GM12878 (cell line): ENCODE results near the gene CDC42SE1. TPM values are rescaled to one million over a fixed set of nuclear protein-coding genes. Genes with fewer than 3 reads are reported as not detected.

Experiments used
- ATAC-seq: fragments of 200-7000 bp; cut with Tn5 transposase; 3 replicates; pipeline ENCODE4 v1.9.1; 2020; ENCODE audit warnings: mild to moderate bottlenecking, moderate library complexity
- BruUV-seq: library from RNA; stranded (reverse); fragments of 400-500 nt; replicated peaks from 2 replicates; lab custom pipeline; 2021; lab: Mats Ljungman, UMichigan
- CTCF ChIA-PET: fragments of 300-600 bp; sonication (Branson Sonifier 250); formaldehyde crosslinking; extraction: SDS; loops from one replicate; lab custom pipeline; 2021; ENCODE audit warnings: inconsistent platforms; lab: Yijun Ruan, JAX
- POLR2A ChIA-PET: fragments of 350-600 bp; formaldehyde crosslinking; extraction: SDS; loops from one replicate; lab custom pipeline; 2021; ENCODE audit warnings: inconsistent platforms; lab: Charles Lee
- RAD21 ChIA-PET: fragments of 300-600 bp; sonication (Branson Sonifier 250); formaldehyde crosslinking; loops from one replicate; lab custom pipeline; 2023; ENCODE audit warnings: antibody characterized with exemption; ENCODE audit not compliant: unreplicated experiment; lab: Charles Lee
- SMC1A ChIA-PET: fragments of 300-600 bp; sonication (Branson Sonifier 250); formaldehyde crosslinking; loops from one replicate; lab custom pipeline; 2023; ENCODE audit not compliant: unreplicated experiment, uncharacterized antibody; lab: Charles Lee
- DNase-seq: peaks from one replicate; pipeline ENCODE4 v3.0.0-alpha.2; 2011; ENCODE audit warnings: low read depth, low spot score
- FAIRE-seq: peaks from 3 replicates; lab custom pipeline; 2011; peaks lifted over from hg19 to GRCh38; lab: Jason Lieb, UNC
- H2AFZ ChIP-seq: 2 replicates; pipeline ENCODE4 v1.6.0; 2011; ENCODE audit warnings: low read depth, low read length, control low read depth; ENCODE audit not compliant: control insufficient read depth
- H3K27ac ChIP-seq: 2 replicates; pipeline ENCODE4 v1.5.1; 2011; ENCODE audit warnings: control low read depth; ENCODE audit not compliant: control insufficient read depth, insufficient read depth
- H3K27me3 ChIP-seq, 2 experiments: replicated peaks in 1 of 2; 2 replicates each; pipeline versions ENCODE4 v1.6.0 to v1.6.1; 2011; ENCODE audit warnings: low read length in 1 of 2; ENCODE audit not compliant: control insufficient read depth in 2 of 2, insufficient read depth in 2 of 2
- H3K36me3 ChIP-seq, 2 experiments: 2 replicates each; pipeline ENCODE4 v1.5.1; 2011; ENCODE audit warnings: low read length in 1 of 2; ENCODE audit not compliant: control insufficient read depth in 2 of 2, insufficient read depth in 2 of 2
- H3K4me1 ChIP-seq: 2 replicates; pipeline ENCODE4 v1.6.1; 2011; ENCODE audit warnings: mild to moderate bottlenecking, low read length, moderate library complexity, mixed read lengths; ENCODE audit not compliant: control insufficient read depth, insufficient read depth
- H3K4me2 ChIP-seq: 2 replicates; pipeline ENCODE4 v1.6.0; 2011; ENCODE audit warnings: control low read depth; ENCODE audit not compliant: control insufficient read depth, insufficient read depth
- H3K4me3 ChIP-seq: fragments of 200-600 bp; sonication (generic); 2 replicates; pipeline ENCODE4 v1.5.1; 2016
- H3K79me2 ChIP-seq: 2 replicates; pipeline ENCODE4 v1.6.0; 2011; ENCODE audit warnings: low read length; ENCODE audit not compliant: control insufficient read depth, insufficient read depth
- H3K9ac ChIP-seq: 2 replicates; pipeline ENCODE4 v1.8.0; 2011; ENCODE audit warnings: low read length, control low read depth, mixed read lengths; ENCODE audit not compliant: control insufficient read depth, insufficient read depth
- H3K9me3 ChIP-seq: replicated peaks from 3 replicates; pipeline ENCODE4 v1.5.1; 2011; ENCODE audit warnings: mild to moderate bottlenecking, low read length; ENCODE audit not compliant: control insufficient read depth, insufficient read depth
- H4K20me1 ChIP-seq: 2 replicates; pipeline ENCODE4 v1.6.0; 2011; ENCODE audit not compliant: control insufficient read depth, insufficient read depth
- RAD51 ChIP-seq: fragments of 450-650 bp; IDR thresholded peaks from 2 replicates; pipeline ENCODE4 v1.6.1; 2016; ENCODE audit warnings: moderate library complexity, mild to moderate bottlenecking, inconsistent platforms
- RB1 ChIP-seq: fragments of 450-650 bp; formaldehyde crosslinking; IDR thresholded peaks from 2 replicates; pipeline ENCODE4 v1.6.1; 2017; ENCODE audit warnings: mild to moderate bottlenecking, borderline replicate concordance
- ZNF384 ChIP-seq: IDR thresholded peaks from 2 replicates; pipeline ENCODE4 v1.6.1; 2012; ENCODE audit warnings: low read depth, mild to moderate bottlenecking, low read length, improper control_type of control experiment, borderline replicate concordance
- WGBS: methylation state at CpG from one replicate; pipeline ENCODE4 v1.1.6; 2016; ENCODE audit warnings: low lambda C conversion rate; ENCODE audit not compliant: insufficient replicate concordance, insufficient coverage; ENCODE audit errors: missing lambda C conversion rate; 5-methylcytosine and 5-hydroxymethylcytosine counted together
- in situ Hi-C: fragments of 300-500 bp; cut with MboI; formaldehyde crosslinking; loops from 9 replicates; pipeline ENCODE4 v1.14.3; 2018; ENCODE audit warnings: mixed read lengths
- intact Hi-C: fragments of 100-400 bp; cut with micrococcal nuclease; formaldehyde crosslinking; loops from one replicate; pipeline ENCODE4 v1.14.2; 2022; ENCODE audit not compliant: unreplicated experiment
- polyA plus RNA-seq, 11 experiments: library from polyadenylated mRNA; depleted of rRNA in 4 of 11; unstranded in 6 of 11; stranded (reverse) in 5 of 11; fragments of >200 nt; fragmentation: Nextera tagmentation in 4 of 11; fragmentation: Illumina TruSeq in 1 of 11; extraction: Ambion mirVana in 4 of 11; extraction: Trizol in 1 of 11; gene quantifications; 1 replicate in 1 of 11; 2 replicates in 10 of 11; pipeline versions ENCODE4 v1.2.1 to v1.2.3, GENCODE V29; 2011 to 2016; ENCODE audit warnings: inconsistent platforms in 2 of 11, missing spikeins in 2 of 11, low read depth in 1 of 11
- small RNA-seq: library from RNA; depleted of rRNA; stranded (forward); fragments of <200 nt; gene quantifications from one replicate; pipeline ENCODE3, GENCODE V24; 2014
- total RNA-seq, 4 experiments: library from RNA; depleted of rRNA in 3 of 4; stranded (reverse); fragments of >200 nt in 3 of 4; fragmentation: Illumina TruSeq in 1 of 4; extraction: Trizol in 1 of 4; gene quantifications; 2 replicates each; pipeline versions ENCODE4 v1.2.1 to v1.2.3, GENCODE V29; 2013 to 2021

CDC42SE1 gene
- total and polyA plus RNA-seq, 10 of the 15 experiments (the other 5 are each of a cell fraction or from before 2014, with no cell fraction given): 35.7 to 112 (median 74.3) TPM

DNA sequence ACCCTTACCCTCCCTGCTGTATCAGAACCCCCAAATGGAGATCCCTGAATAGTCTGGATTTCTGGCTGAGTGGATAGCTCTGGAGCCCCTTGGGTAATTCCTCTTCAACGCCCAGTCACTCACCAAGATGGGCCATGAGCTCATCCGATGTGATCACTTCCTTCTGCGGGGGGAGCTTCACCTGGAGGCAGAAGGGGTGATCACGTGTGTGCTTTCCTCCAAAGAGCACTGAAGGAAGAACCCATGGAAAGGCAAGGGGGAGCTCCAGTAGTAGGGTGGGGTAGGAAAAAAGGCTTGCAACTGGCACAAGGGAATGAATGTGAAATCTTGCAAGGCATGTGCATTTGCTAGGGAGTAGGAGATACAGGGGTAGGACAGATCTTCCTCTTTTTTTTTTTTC is 57.8 kb downstream of the CDC42SE1 start:
- H3K9me3 ChIP-seq: no peaks in the 10 kb centered on the region
- intact Hi-C loops: no loop called here
- ChIA-PET CTCF (interaction anchor here (0.8 to 16.2 kb wide), 6 partner anchors 21 to 441 kb away, joined by 3 to 252 read pairs (median 4); partner anchors contain the start of genes ANXA9 and CERS2), SMC1A (interaction anchor here (0.6 to 1.6 kb wide), 3 partner anchors 28 to 278 kb away, joined by 3 read pairs; no protein-coding TSS in a partner anchor), POLR2A (interaction anchor here (0.5 to 0.7 kb wide), 3 partner anchors 328 to 1052 kb away, joined by 3 to 4 read pairs (median 3); no protein-coding TSS in a partner anchor), RAD21 (no interaction called here)
- no peaks in the 10 kb centered on the region for H4K20me1 ChIP-seq
- H3K27ac ChIP-seq: no peak overlapping the region
- WGBS: 76% methylated on average over 4 of the region's 4 CpGs
- H3K27me3 ChIP-seq: no peaks in the 10 kb centered on the region
- DNase-seq (no peak), ATAC-seq (no peak), FAIRE-seq (no peak)
- no TSS peak for BruUV-seq
- no peak overlapping the region for H3K9ac ChIP-seq
- in situ Hi-C loops: no loop called here
- peaks cover 5% of the 10 kb centered on the region for H3K79me2 ChIP-seq
- TF ChIP-seq RB1 (no peak), RAD51 (no peak), ZNF384 (no peak)
- no peak overlapping the region for H3K4me3 ChIP-seq
- no peaks in the 10 kb centered on the region; a peak in 1 of 4 replicates for H3K36me3 ChIP-seq
- H2AFZ ChIP-seq: no peak overlapping the region
- peaks cover 4% of the 10 kb centered on the region; the same call in 1 of the 2 replicates for H3K4me1 ChIP-seq
- H3K4me2 ChIP-seq: no peak overlapping the region

Small RNA genes within 50 kb of the gene (small RNA-seq; reads per million reads assigned to genes)
- gene RNU6-884P: not detected

Other genes with a start within 250 kb of the CDC42SE1 start
Only the 7 nearest of the 20 such genes appear.
- not detected in 2 replicates for gene ANXA9, start 77.3 kb downstream of the CDC42SE1 start, total RNA-seq (2014; rRNA removed)
- 0.09 TPM in 1 of 2 replicates, not detected in the other for gene ANXA9, start 77.3 kb downstream of the CDC42SE1 start, total RNA-seq (2014; rRNA removed; fragmentation: Illumina TruSeq; extraction: Trizol)
- gene ANXA9, start 77.3 kb downstream of the CDC42SE1 start, total RNA-seq (2021): not detected in 2 replicates
- gene ANXA9, start 77.3 kb downstream of the CDC42SE1 start, polyA plus RNA-seq (2011; rRNA removed): 0.37 and 0.43 TPM in 2 replicates
- gene ANXA9, start 77.3 kb downstream of the CDC42SE1 start, polyA plus RNA-seq (2014; fragmentation: Illumina TruSeq; extraction: Trizol): 0.04 TPM in 1 of 2 replicates, not detected in the other
- under 1 TPM in 1 of 2 experiments, not detected in 1; 0.11 TPM for gene ANXA9, start 77.3 kb downstream of the CDC42SE1 start, polyA plus RNA-seq (2014; fragmentation: Nextera tagmentation; extraction: Ambion mirVana)
- gene ANXA9, start 77.3 kb downstream of the CDC42SE1 start, polyA plus RNA-seq (2014; rRNA removed): 0.08 TPM in 1 of 2 replicates, not detected in the other
- gene ANXA9, start 77.3 kb downstream of the CDC42SE1 start, polyA plus RNA-seq (2016; fragmentation: Nextera tagmentation; extraction: Ambion mirVana): under 1 TPM; 0.25 to 0.28 TPM
- 7.5 and 8.8 TPM in 2 replicates for gene MINDY1, start 52.7 kb downstream of the CDC42SE1 start, total RNA-seq (2014; rRNA removed)
- gene MINDY1, start 52.7 kb downstream of the CDC42SE1 start, total RNA-seq (2014; rRNA removed; fragmentation: Illumina TruSeq; extraction: Trizol): 4.4 and 4.9 TPM in 2 replicates
- gene MINDY1, start 52.7 kb downstream of the CDC42SE1 start, total RNA-seq (2021): 7.1 and 7.5 TPM in 2 replicates
- gene MINDY1, start 52.7 kb downstream of the CDC42SE1 start, polyA plus RNA-seq (2011; rRNA removed): 0.89 and 1.9 TPM in 2 replicates
- gene MINDY1, start 52.7 kb downstream of the CDC42SE1 start, polyA plus RNA-seq (2014; fragmentation: Illumina TruSeq; extraction: Trizol): 6.1 and 6.5 TPM in 2 replicates
- under 1 TPM; 0.48 to 0.49 TPM for gene MINDY1, start 52.7 kb downstream of the CDC42SE1 start, polyA plus RNA-seq (2014; fragmentation: Nextera tagmentation; extraction: Ambion mirVana)
- gene MINDY1, start 52.7 kb downstream of the CDC42SE1 start, polyA plus RNA-seq (2014; rRNA removed): 6.4 and 7.7 TPM in 2 replicates
- 1 to 10 TPM; 3.4 to 5.1 TPM for gene MINDY1, start 52.7 kb downstream of the CDC42SE1 start, polyA plus RNA-seq (2016; fragmentation: Nextera tagmentation; extraction: Ambion mirVana)
- gene PRUNE1, start 51.2 kb downstream of the CDC42SE1 start, total RNA-seq (2014; rRNA removed): 9.5 and 9.9 TPM in 2 replicates
- 8.8 and 9.7 TPM in 2 replicates for gene PRUNE1, start 51.2 kb downstream of the CDC42SE1 start, total RNA-seq (2014; rRNA removed; fragmentation: Illumina TruSeq; extraction: Trizol)
- gene PRUNE1, start 51.2 kb downstream of the CDC42SE1 start, total RNA-seq (2021): 10.9 and 11.8 TPM in 2 replicates
- gene PRUNE1, start 51.2 kb downstream of the CDC42SE1 start, polyA plus RNA-seq (2011; rRNA removed): 20.2 and 24.5 TPM in 2 replicates
- 15.5 and 16.3 TPM in 2 replicates for gene PRUNE1, start 51.2 kb downstream of the CDC42SE1 start, polyA plus RNA-seq (2014; fragmentation: Illumina TruSeq; extraction: Trizol)
- gene PRUNE1, start 51.2 kb downstream of the CDC42SE1 start, polyA plus RNA-seq (2014; fragmentation: Nextera tagmentation; extraction: Ambion mirVana): 1 to 10 TPM; 4.7 to 7.6 TPM
- gene PRUNE1, start 51.2 kb downstream of the CDC42SE1 start, polyA plus RNA-seq (2014; rRNA removed): 10.2 and 14.9 TPM in 2 replicates
- gene PRUNE1, start 51.2 kb downstream of the CDC42SE1 start, polyA plus RNA-seq (2016; fragmentation: Nextera tagmentation; extraction: Ambion mirVana): 10 to 100 TPM; 14.0 to 14.2 TPM
- gene BNIPL, start 23.0 kb downstream of the CDC42SE1 start, total RNA-seq (2014; rRNA removed): 0.17 and 0.27 TPM in 2 replicates
- gene BNIPL, start 23.0 kb downstream of the CDC42SE1 start, total RNA-seq (2014; rRNA removed; fragmentation: Illumina TruSeq; extraction: Trizol): 0.18 TPM in 2 replicates
- gene BNIPL, start 23.0 kb downstream of the CDC42SE1 start, total RNA-seq (2021): 0.11 and 0.33 TPM in 2 replicates
- gene BNIPL, start 23.0 kb downstream of the CDC42SE1 start, polyA plus RNA-seq (2011; rRNA removed): 0.49 and 0.99 TPM in 2 replicates
- 0.12 TPM in 1 of 2 replicates, not detected in the other for gene BNIPL, start 23.0 kb downstream of the CDC42SE1 start, polyA plus RNA-seq (2014; fragmentation: Illumina TruSeq; extraction: Trizol)
- gene BNIPL, start 23.0 kb downstream of the CDC42SE1 start, polyA plus RNA-seq (2014; fragmentation: Nextera tagmentation; extraction: Ambion mirVana): under 1 TPM; 0.05 TPM
- gene BNIPL, start 23.0 kb downstream of the CDC42SE1 start, polyA plus RNA-seq (2014; rRNA removed): 1.0 and 1.1 TPM in 2 replicates
- under 1 TPM; 0.09 to 0.16 TPM for gene BNIPL, start 23.0 kb downstream of the CDC42SE1 start, polyA plus RNA-seq (2016; fragmentation: Nextera tagmentation; extraction: Ambion mirVana)
- gene C1orf56, start 11.9 kb downstream of the CDC42SE1 start, total RNA-seq (2014; rRNA removed): 1.3 and 1.5 TPM in 2 replicates
- 0.67 and 1.2 TPM in 2 replicates for gene C1orf56, start 11.9 kb downstream of the CDC42SE1 start, total RNA-seq (2014; rRNA removed; fragmentation: Illumina TruSeq; extraction: Trizol)
- gene C1orf56, start 11.9 kb downstream of the CDC42SE1 start, total RNA-seq (2021): 1.5 and 1.6 TPM in 2 replicates
- gene C1orf56, start 11.9 kb downstream of the CDC42SE1 start, polyA plus RNA-seq (2011; rRNA removed): 0.22 and 0.24 TPM in 2 replicates
- gene C1orf56, start 11.9 kb downstream of the CDC42SE1 start, polyA plus RNA-seq (2014; fragmentation: Illumina TruSeq; extraction: Trizol): 0.29 and 1.6 TPM in 2 replicates
- 1 to 10 TPM; 5.5 to 8.4 TPM for gene C1orf56, start 11.9 kb downstream of the CDC42SE1 start, polyA plus RNA-seq (2014; fragmentation: Nextera tagmentation; extraction: Ambion mirVana)
- 1.1 and 1.6 TPM in 2 replicates for gene C1orf56, start 11.9 kb downstream of the CDC42SE1 start, polyA plus RNA-seq (2014; rRNA removed)
- gene C1orf56, start 11.9 kb downstream of the CDC42SE1 start, polyA plus RNA-seq (2016; fragmentation: Nextera tagmentation; extraction: Ambion mirVana): 10 to 100 TPM; 12.8 to 15.5 TPM
- 6.2 and 8.1 TPM in 2 replicates for gene MLLT11, start 775 bp upstream of the CDC42SE1 start, total RNA-seq (2014; rRNA removed)
- gene MLLT11, start 775 bp upstream of the CDC42SE1 start, total RNA-seq (2014; rRNA removed; fragmentation: Illumina TruSeq; extraction: Trizol): 7.1 and 7.6 TPM in 2 replicates
- 7.0 TPM in 2 replicates for gene MLLT11, start 775 bp upstream of the CDC42SE1 start, total RNA-seq (2021)
- 7.6 and 10.1 TPM in 2 replicates for gene MLLT11, start 775 bp upstream of the CDC42SE1 start, polyA plus RNA-seq (2011; rRNA removed)
- 14.2 and 16.0 TPM in 2 replicates for gene MLLT11, start 775 bp upstream of the CDC42SE1 start, polyA plus RNA-seq (2014; fragmentation: Illumina TruSeq; extraction: Trizol)
- gene MLLT11, start 775 bp upstream of the CDC42SE1 start, polyA plus RNA-seq (2014; fragmentation: Nextera tagmentation; extraction: Ambion mirVana): 10 to 100 TPM; 17.8 to 27.3 TPM
- gene MLLT11, start 775 bp upstream of the CDC42SE1 start, polyA plus RNA-seq (2014; rRNA removed): 6.9 and 8.2 TPM in 2 replicates
- 10 to 100 TPM; 10.1 to 10.4 TPM for gene MLLT11, start 775 bp upstream of the CDC42SE1 start, polyA plus RNA-seq (2016; fragmentation: Nextera tagmentation; extraction: Ambion mirVana)
- gene GABPB2, start 11.1 kb upstream of the CDC42SE1 start, total RNA-seq (2014; rRNA removed): 6.1 and 7.6 TPM in 2 replicates
- gene GABPB2, start 11.1 kb upstream of the CDC42SE1 start, total RNA-seq (2014; rRNA removed; fragmentation: Illumina TruSeq; extraction: Trizol): 9.7 and 10.5 TPM in 2 replicates
- gene GABPB2, start 11.1 kb upstream of the CDC42SE1 start, total RNA-seq (2021): 8.8 and 9.4 TPM in 2 replicates
- gene GABPB2, start 11.1 kb upstream of the CDC42SE1 start, polyA plus RNA-seq (2011; rRNA removed): 7.5 and 7.9 TPM in 2 replicates
- 6.8 and 10.3 TPM in 2 replicates for gene GABPB2, start 11.1 kb upstream of the CDC42SE1 start, polyA plus RNA-seq (2014; fragmentation: Illumina TruSeq; extraction: Trizol)
- gene GABPB2, start 11.1 kb upstream of the CDC42SE1 start, polyA plus RNA-seq (2014; fragmentation: Nextera tagmentation; extraction: Ambion mirVana): 1 to 10 TPM; 2.3 to 2.6 TPM
- gene GABPB2, start 11.1 kb upstream of the CDC42SE1 start, polyA plus RNA-seq (2014; rRNA removed): 7.1 and 7.3 TPM in 2 replicates
- 1 to 10 TPM; 4.9 to 6.6 TPM for gene GABPB2, start 11.1 kb upstream of the CDC42SE1 start, polyA plus RNA-seq (2016; fragmentation: Nextera tagmentation; extraction: Ambion mirVana)